Body of pancreas (tissue), 4 donors: ENCODE data around the gene BPIFB2.

Experiments
- CTCF ChIP-seq, 7 experiments: fragments of 450-650 bp in 4 of 7; fragments of 200-600 bp in 3 of 7; sonication (generic) in 3 of 7; IDR thresholded peaks; one replicate each; pipeline ENCODE4 v1.5.1; 2016 to 2019; ENCODE audit warnings: antibody characterized with exemption in 7 of 7
- POLR2A ChIP-seq, 3 donors: fragments of 450-650 bp; IDR thresholded peaks; one replicate each; pipeline ENCODE4 v1.6.1; 2016; ENCODE audit warnings: antibody characterized with exemption in 3 of 3, mild to moderate bottlenecking in 2 of 3

GRCh38 chr20:33009214-33010132, 2.0 kb downstream of the BPIFB2 start:
- TF ChIP-seq CTCF (IDR thresholded peaks at IDR 0.05), result no peak
- no peak for TF ChIP-seq POLR2A (IDR thresholded peaks at IDR 0.05)
